ENCODE results near the gene DSC1. TPM values are rescaled to one million over a fixed set of nuclear protein-coding genes. Genes with fewer than 3 reads are reported as not detected.

Gene DSC1
- total RNA-seq, 1 experiment from 2014 or later, result not detected

DNA sequence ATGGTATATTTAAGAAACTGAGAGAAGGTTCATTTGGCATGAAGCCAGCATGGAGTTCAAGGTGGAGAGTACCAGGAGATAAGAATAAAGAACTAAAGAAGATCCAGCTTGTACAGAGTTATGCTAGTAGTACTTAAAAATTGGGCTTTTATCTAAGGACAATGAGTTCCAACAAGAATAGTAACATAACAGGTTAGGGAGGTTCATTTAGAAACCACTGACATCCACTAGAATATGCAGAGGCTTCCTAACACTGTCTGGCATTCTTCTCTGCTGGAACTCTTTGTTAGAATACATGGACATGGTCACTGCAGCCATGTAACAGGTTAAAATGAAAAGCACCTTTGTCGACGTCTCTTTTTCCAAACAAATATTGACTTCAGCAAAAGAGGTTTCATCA lies 42.6 kb upstream of the DSC1 start:
- H3K36me3 ChIP-seq (ENCODE audit: control insufficient read depth, insufficient read depth, low read length), result no peaks in the 10 kb centered on the region
- no peaks in the 10 kb centered on the region for H3K9me3 ChIP-seq (ENCODE audit: control insufficient read depth, insufficient read depth, low read depth, low read length)
- no peaks in the 10 kb centered on the region for H3K4me1 ChIP-seq (ENCODE audit: control insufficient read depth, insufficient read depth, low read length)
- no peaks in the 10 kb centered on the region for H3K27me3 ChIP-seq (ENCODE audit: control insufficient read depth, insufficient read depth, low read length)
- no peak overlapping the region for H3K4me3 ChIP-seq (ENCODE audit: low read depth in 2 of 2, low read length in 2 of 2)
- intact Hi-C loops (cut with micrococcal nuclease; ENCODE audit: unreplicated experiment) (no loop called here), in situ Hi-C loops (cut with HindIII; ENCODE audit: low pct_unique_long_range_greater_than_20kb, low sequenced_read_pairs) (no loop called here)
- CTCF ChIA-PET, result no interaction called here
- TF ChIP-seq CTCF (IDR thresholded peaks at IDR 0.05) (no peak), TCF7L2 (IDR thresholded peaks at IDR 0.05; ENCODE audit: low read depth, low read length) (no peak)
- no peak for ATAC-seq
- BruUV-seq (replicated peaks), result no TSS peak
- no peak for DNase-seq (ENCODE audit: low read depth, low spot score)
- H3K27ac ChIP-seq (ENCODE audit: low read length), result no peak overlapping the region
- POLR2A ChIA-PET, result no interaction called here

DNA sequence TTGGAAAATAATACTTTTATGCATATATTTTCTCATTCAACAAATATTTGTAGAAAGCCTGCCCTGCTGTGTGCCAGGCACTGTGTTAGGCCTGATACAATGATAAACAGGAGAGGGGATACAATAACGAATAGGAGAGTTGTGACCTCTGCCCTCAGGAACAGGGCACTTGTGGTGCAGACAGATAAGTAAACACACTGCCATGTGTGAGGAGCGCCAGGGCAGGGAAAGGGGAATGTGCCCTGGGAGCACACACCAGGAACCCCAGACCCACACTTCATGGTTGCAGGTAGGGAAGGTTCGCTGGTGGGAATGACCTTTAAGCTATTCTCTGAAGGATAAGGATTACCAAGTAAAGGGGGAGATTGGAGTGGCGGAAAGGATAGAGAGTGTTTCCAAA lies 42.2 kb upstream of the DSC1 start:
- no peaks in the 10 kb centered on the region for H3K27me3 ChIP-seq (ENCODE audit: control insufficient read depth, insufficient read depth, low read length)
- DNase-seq (ENCODE audit: low read depth, low spot score) (no peak), ATAC-seq (no peak)
- ChIA-PET POLR2A (no interaction called here), CTCF (no interaction called here)
- in situ Hi-C loops (cut with HindIII; ENCODE audit: low pct_unique_long_range_greater_than_20kb, low sequenced_read_pairs), result no loop called here
- no TSS peak for BruUV-seq (replicated peaks)
- TF ChIP-seq POLR2AphosphoS5 (IDR thresholded peaks at IDR 0.05; ENCODE audit: low read depth, low read length), result no peak
- no peak for TF ChIP-seq SIN3A (IDR thresholded peaks at IDR 0.05; ENCODE audit: borderline replicate concordance, insufficient read depth, low read depth, low read length)
- no peak for TF ChIP-seq TCF7L2 (IDR thresholded peaks at IDR 0.05; ENCODE audit: low read depth, low read length)
- TF ChIP-seq, protein P1, sequence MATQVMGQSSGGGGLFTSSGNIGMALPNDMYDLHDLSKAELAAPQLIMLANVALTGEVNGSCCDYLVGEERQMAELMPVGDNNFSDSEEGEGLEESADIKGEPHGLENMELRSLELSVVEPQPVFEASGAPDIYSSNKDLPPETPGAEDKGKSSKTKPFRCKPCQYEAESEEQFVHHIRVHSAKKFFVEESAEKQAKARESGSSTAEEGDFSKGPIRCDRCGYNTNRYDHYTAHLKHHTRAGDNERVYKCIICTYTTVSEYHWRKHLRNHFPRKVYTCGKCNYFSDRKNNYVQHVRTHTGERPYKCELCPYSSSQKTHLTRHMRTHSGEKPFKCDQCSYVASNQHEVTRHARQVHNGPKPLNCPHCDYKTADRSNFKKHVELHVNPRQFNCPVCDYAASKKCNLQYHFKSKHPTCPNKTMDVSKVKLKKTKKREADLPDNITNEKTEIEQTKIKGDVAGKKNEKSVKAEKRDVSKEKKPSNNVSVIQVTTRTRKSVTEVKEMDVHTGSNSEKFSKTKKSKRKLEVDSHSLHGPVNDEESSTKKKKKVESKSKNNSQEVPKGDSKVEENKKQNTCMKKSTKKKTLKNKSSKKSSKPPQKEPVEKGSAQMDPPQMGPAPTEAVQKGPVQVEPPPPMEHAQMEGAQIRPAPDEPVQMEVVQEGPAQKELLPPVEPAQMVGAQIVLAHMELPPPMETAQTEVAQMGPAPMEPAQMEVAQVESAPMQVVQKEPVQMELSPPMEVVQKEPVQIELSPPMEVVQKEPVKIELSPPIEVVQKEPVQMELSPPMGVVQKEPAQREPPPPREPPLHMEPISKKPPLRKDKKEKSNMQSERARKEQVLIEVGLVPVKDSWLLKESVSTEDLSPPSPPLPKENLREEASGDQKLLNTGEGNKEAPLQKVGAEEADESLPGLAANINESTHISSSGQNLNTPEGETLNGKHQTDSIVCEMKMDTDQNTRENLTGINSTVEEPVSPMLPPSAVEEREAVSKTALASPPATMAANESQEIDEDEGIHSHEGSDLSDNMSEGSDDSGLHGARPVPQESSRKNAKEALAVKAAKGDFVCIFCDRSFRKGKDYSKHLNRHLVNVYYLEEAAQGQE (IDR thresholded peaks at IDR 0.05; ENCODE audit: insufficient read depth in 1 of 2, low read depth in 2 of 2, low read length in 1 of 2), result no peak
- TF ChIP-seq CTCF (IDR thresholded peaks at IDR 0.05), result no peak
- H3K4me1 ChIP-seq (ENCODE audit: control insufficient read depth, insufficient read depth, low read length), result no peaks in the 10 kb centered on the region
- H3K36me3 ChIP-seq (ENCODE audit: control insufficient read depth, insufficient read depth, low read length), result no peaks in the 10 kb centered on the region
- intact Hi-C loops (cut with micrococcal nuclease; ENCODE audit: unreplicated experiment), result no loop called here
- no peak overlapping the region for H3K4me3 ChIP-seq (ENCODE audit: low read depth in 2 of 2, low read length in 2 of 2)
- no peak overlapping the region for H3K27ac ChIP-seq (ENCODE audit: low read length)
- no peaks in the 10 kb centered on the region for H3K9me3 ChIP-seq (ENCODE audit: control insufficient read depth, insufficient read depth, low read depth, low read length)

DNA sequence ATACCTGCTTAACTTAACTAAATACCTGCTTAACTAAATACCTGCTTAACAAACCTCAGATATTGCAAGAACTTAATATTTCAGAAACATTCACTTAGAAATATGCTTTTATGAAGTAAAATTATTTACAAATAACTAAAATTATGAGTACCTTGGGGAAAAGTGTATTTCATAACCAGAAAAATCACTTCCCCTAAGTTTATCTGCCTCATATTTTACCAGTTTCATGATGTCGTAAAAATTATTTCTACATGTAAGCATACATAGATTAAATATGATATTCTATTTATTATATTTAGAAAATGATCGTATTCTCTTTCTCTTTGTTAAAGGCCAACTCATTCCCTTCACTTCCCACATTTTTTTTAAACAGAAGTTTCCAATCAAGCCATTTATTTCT lies 41.5 kb upstream of the DSC1 start:
- TF ChIP-seq CTCF (IDR thresholded peaks at IDR 0.05), result no peak
- no peak for TF ChIP-seq SIN3A (IDR thresholded peaks at IDR 0.05; ENCODE audit: borderline replicate concordance, insufficient read depth, low read depth, low read length)
- TF ChIP-seq, protein P1 (IDR thresholded peaks at IDR 0.05; ENCODE audit: insufficient read depth in 1 of 2, low read depth in 2 of 2, low read length in 1 of 2), result no peak
- no peak for TF ChIP-seq TCF7L2 (IDR thresholded peaks at IDR 0.05; ENCODE audit: low read depth, low read length)
- no peak for TF ChIP-seq POLR2AphosphoS5 (IDR thresholded peaks at IDR 0.05; ENCODE audit: low read depth, low read length)
- CTCF ChIA-PET, result no interaction called here
- H3K9me3 ChIP-seq (ENCODE audit: control insufficient read depth, insufficient read depth, low read depth, low read length), result no peaks in the 10 kb centered on the region
- POLR2A ChIA-PET, result no interaction called here
- H3K4me1 ChIP-seq (ENCODE audit: control insufficient read depth, insufficient read depth, low read length), result no peaks in the 10 kb centered on the region
- DNase-seq (ENCODE audit: low read depth, low spot score) (no peak), ATAC-seq (no peak)
- intact Hi-C loops (cut with micrococcal nuclease; ENCODE audit: unreplicated experiment) (no loop called here), in situ Hi-C loops (cut with HindIII; ENCODE audit: low pct_unique_long_range_greater_than_20kb, low sequenced_read_pairs) (no loop called here)
- no peaks in the 10 kb centered on the region for H3K27me3 ChIP-seq (ENCODE audit: control insufficient read depth, insufficient read depth, low read length)
- no peak overlapping the region for H3K27ac ChIP-seq (ENCODE audit: low read length)
- H3K4me3 ChIP-seq (ENCODE audit: low read depth in 2 of 2, low read length in 2 of 2), result no peak overlapping the region
- BruUV-seq (replicated peaks), result no TSS peak
- H3K36me3 ChIP-seq (ENCODE audit: control insufficient read depth, insufficient read depth, low read length), result no peaks in the 10 kb centered on the region

Data from Panc1 (cell line).